Activated CD8-positive, alpha-beta memory T cell treated with anti-CD3 and anti-CD28 coated beads for 48 hours (primary cell): ENCODE data around the gene GRAMD4.

Experiments used
- DNase-seq, 3 experiments: peaks; one replicate each; pipeline ENCODE4 v3.0.0-alpha.2; 2020; ENCODE audit warnings: low read depth in 2 of 3, low spot score in 2 of 3

Gene GRAMD4

DNA sequence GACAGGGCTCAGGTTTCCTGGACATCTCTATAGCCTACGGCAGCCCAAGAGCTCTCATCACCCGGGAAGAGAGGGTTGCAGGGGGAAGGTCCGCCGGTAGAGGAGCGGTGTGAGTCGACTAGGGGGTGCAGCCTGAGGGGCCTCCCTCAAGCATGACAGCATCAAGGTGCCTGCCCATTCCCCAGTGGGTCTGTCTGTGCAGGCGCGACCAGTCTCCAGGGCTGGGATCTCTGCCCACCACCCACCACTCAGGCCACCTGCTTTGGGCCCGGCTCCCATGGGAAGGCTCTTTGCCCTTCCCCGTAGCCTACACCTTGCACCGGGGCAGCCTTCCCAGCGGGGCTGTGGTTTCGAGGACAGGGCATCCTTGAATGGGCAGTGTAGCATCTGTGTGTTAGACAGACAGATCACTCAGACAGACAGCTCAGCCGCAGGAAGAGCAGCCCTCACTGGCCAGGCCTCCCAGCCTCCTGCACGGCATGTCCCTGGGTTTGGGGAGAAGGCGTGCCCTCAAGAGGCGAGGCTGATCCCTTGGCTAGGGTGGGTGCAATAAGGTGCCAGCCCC, 88.7 kb downstream of the GRAMD4 start:
- DNase-seq = no peak

DNA sequence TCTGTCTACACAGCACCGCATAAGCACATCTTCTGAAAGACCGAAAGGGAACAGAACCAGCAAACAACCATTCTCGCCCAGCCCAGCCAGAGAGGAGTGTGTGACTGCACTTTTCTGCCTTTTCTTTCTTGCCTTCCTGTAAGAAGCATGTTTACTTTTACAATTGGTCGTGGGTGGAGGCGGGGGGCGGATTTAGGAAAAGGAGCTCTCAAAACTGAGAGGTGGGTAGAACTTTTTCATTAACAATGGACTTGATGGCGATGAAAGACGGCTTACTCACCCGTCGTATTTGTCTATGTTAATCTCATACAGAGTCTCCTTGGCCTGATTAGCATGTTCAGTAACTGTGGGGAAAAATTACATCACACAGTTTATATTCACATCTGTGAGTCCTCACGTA, 90.6 kb downstream of the GRAMD4 start:
- DNase-seq = no peak

GRCh38 chr22:46712288-46712687, 92.1 kb downstream of the GRAMD4 start:
- DNase-seq = no peak

GRCh38 chr22:46714550-46714949, 94.4 kb downstream of the GRAMD4 start:
- DNase-seq = no peak

DNA sequence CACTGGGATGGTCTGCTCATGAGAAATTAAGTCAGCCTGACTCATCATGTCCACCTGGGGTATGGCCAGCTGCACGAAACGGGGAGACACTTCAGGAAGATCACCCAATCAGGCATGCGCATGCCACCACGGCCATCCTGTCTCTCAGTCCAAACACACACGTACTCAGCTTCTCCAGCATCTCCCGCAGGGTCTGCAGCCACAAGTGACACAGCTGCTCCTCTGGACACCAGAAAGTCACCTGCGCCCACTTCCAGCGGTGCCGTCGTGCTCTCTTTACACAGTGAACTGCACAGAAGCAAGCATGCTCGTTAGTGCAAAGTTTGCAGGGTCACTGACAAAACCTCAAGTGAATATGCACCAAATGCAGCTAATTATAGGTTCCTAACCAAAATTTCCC, 99.7 kb downstream of the GRAMD4 start:
- DNase-seq = no peak

DNA sequence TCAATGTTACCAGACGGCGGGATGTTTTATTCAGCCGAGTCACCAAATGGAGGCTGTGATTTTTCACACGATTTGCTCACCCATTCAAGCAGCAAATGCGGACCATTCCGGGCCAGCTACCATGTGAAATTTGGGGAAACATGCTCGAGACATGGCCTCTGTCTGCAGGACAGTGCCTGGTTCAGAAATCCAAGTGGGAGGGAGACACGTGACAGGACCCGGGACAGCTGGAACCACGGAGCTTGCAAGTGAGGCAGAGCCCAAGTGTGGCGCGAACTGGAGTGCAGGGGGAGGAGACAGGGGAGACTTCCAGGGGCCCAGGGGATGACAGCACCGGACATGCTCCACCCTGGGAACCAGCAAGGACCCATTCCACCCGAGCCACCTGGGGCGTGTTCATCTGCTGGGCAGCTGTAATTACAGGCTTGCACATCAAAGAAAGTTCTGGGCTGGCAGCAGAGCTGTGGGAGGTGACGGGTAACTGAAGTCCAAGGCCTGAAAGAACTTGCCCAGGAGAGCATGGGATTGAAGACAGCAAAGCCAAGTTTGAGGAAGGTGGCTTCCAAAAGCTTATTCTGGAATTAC, 101.4 kb downstream of the GRAMD4 start:
- no peak for DNase-seq

DNA sequence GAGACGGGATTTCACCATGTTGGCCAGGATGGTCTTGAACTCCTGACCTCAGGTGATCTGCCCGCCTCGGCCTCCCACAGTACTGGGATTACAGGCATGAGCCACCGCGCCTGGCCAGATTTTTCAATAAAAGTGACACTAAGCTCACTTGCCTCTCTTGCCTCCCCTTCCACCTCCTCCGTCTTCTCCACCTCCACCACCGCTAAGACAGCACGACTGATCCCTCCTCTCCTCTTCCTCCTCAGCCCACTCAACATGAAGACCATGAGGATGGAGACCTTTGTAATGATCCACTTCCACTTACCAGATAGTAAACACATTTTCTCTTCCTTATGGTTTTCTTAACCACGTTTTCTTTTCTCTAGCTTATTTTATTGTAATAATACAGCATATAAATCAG, 103.7 kb downstream of the GRAMD4 start:
- no peak for DNase-seq

- no peak for DNase-seq
Observed at GRCh38 chr22:46725096-46725495, 104.9 kb downstream of the GRAMD4 start.

GRCh38 chr22:46726066-46726985, 106.1 kb downstream of the GRAMD4 start:
- no peak for DNase-seq

GRCh38 chr22:46726986-46727317, 106.8 kb downstream of the GRAMD4 start:
- DNase-seq = no peak

GRCh38 chr22:46727813-46728364, 107.7 kb downstream of the GRAMD4 start:
- no peak for DNase-seq

DNA sequence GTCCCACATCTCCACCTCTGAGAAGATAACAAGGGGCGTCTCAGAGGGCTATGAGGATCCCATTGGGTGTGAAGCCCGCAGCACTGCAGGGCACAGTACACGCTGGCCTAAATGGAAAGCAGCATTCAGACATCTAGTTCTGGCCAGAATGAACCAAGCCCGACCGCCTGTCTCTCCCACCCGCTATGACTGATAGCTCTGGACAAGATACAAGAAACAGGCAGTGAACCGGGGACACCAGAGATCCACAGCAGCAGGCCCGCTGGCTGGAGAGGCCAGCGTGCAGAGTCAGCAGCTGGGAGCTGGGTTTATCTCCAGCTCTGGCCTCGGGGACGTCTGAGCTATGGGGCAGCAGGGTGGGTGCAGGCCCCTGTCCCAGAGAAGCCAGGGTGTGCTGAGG, 108.3 kb downstream of the GRAMD4 start:
- no peak for DNase-seq
